ENCODE results near the gene DUOXA2.

DNA sequence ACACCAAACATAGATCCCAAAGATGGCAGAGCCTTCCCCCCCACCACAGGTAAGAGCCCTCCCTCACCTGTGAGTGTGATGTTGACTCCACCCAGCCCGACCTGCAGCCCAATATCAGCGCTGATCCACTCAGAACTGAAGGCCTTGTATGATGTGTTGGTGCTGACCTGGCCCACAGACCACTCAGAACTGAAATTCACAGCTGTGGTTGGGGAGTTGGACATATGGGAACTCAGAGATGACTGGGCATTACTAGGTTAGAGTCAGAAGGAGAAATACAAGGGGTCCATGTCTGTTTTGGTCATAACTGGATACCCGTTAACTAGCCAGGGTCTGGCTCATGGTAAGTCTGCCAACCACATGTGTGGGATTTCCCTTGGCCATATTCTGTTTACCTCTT is 6.9 kb downstream of the DUOXA2 start:
- TF ChIP-seq, protein P1, sequence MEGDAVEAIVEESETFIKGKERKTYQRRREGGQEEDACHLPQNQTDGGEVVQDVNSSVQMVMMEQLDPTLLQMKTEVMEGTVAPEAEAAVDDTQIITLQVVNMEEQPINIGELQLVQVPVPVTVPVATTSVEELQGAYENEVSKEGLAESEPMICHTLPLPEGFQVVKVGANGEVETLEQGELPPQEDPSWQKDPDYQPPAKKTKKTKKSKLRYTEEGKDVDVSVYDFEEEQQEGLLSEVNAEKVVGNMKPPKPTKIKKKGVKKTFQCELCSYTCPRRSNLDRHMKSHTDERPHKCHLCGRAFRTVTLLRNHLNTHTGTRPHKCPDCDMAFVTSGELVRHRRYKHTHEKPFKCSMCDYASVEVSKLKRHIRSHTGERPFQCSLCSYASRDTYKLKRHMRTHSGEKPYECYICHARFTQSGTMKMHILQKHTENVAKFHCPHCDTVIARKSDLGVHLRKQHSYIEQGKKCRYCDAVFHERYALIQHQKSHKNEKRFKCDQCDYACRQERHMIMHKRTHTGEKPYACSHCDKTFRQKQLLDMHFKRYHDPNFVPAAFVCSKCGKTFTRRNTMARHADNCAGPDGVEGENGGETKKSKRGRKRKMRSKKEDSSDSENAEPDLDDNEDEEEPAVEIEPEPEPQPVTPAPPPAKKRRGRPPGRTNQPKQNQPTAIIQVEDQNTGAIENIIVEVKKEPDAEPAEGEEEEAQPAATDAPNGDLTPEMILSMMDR (conservative IDR thresholded peaks at IDR 0.05; ENCODE audit: low read depth, low read length) = no peak
- TF ChIP-seq EZH2phosphoT487 (IDR thresholded peaks at IDR 0.05; ENCODE audit: borderline replicate concordance, low read length) = no peak

Data from PC-3 (cell line).